ENCODE results near the gene PHLPP1. TPM values are rescaled to one million over a fixed set of nuclear protein-coding genes. Genes with fewer than 3 reads are reported as not detected.

PHLPP1 gene
- total and polyA plus RNA-seq, 9 of the 15 experiments (the other 6 are each of a cell fraction or from before 2014, with no cell fraction given): 0.56 to 9.0 (median 4.5) TPM

- Histone ChIP-seq H3K36me3 (ENCODE audit: control insufficient read depth, insufficient read depth, low read length) (no peaks in the 10 kb centered on the region), H4K20me1 (replicated peaks; ENCODE audit: control insufficient read depth, insufficient read depth, low read length) (no peaks in the 10 kb centered on the region), H2AFZ (ENCODE audit: low read depth, low read length) (no peak overlapping the region), H3K4me2 (ENCODE audit: insufficient read depth, low read length) (no peak overlapping the region), H3K4me1 (replicated peaks in 1 of 2; ENCODE audit: control insufficient read depth in 2 of 2, insufficient read depth in 2 of 2, low read length in 2 of 2) (no peaks in the 10 kb centered on the region), H3K27me3 (ENCODE audit: control insufficient read depth in 2 of 2, insufficient read depth in 2 of 2, low read length in 2 of 2) (no peaks in the 10 kb centered on the region), H3K9me1 (ENCODE audit: control insufficient read depth, insufficient read depth, low read length) (no peaks in the 10 kb centered on the region), H3K9me3 (replicated peaks; ENCODE audit: control insufficient read depth, insufficient read depth, low read depth, low read length) (no peaks in the 10 kb centered on the region), H3K27ac (ENCODE audit: extremely low read depth, low read depth, low read length) (no peak overlapping the region), H3K4me3 (no peak overlapping the region), H3K9ac (ENCODE audit: insufficient read depth in 1 of 2, low read depth in 2 of 2, low read length in 2 of 2) (no peak overlapping the region), H3K79me2 (ENCODE audit: control insufficient read depth, insufficient read depth, low read length) (peaks cover 13% of the 10 kb centered on the region; the same call in 2 of the 3 replicates)
- FAIRE-seq: no peak
- DNase-seq (ENCODE audit: extremely low read depth in 1 of 4, low spot score in 3 of 4): no peak
- no TSS peak for BruUV-seq (replicated peaks)
- intact Hi-C loops (cut with micrococcal nuclease): no loop called here
- no peak for TF ChIP-seq ZNF165 (CRISPR knock-in tag; IDR thresholded peaks at IDR 0.05; ENCODE audit: borderline replicate concordance)
- no peak for TF ChIP-seq ZFX (CRISPR knock-in tag; IDR thresholded peaks at IDR 0.05)
- no peak for TF ChIP-seq THRAP3 (IDR thresholded peaks at IDR 0.05; ENCODE audit: borderline replicate concordance)
- no peak for TF ChIP-seq ZBTB17 (CRISPR knock-in tag; IDR thresholded peaks at IDR 0.05)
- no peak for TF ChIP-seq TARDBP (IDR thresholded peaks at IDR 0.05)
- no peak for TF ChIP-seq HSF4 (CRISPR knock-in tag; IDR thresholded peaks at IDR 0.05; ENCODE audit: borderline replicate concordance)
- TF ChIP-seq CTBP1 (IDR thresholded peaks at IDR 0.05; ENCODE audit: borderline replicate concordance): no peak
- no peak for ATAC-seq
- in situ Hi-C loops (cut with MboI): no loop called here
- 76% methylated on average over 2 of the region's 2 CpGs for WGBS (ENCODE audit: insufficient coverage, low coverage, missing lambda C conversion rate)
- ChIA-PET POLR2A (no interaction called here), CTCF (ENCODE audit: low intra/inter-chr PET ratio) (no interaction called here)
Observed at GRCh38 chr18:62768558-62768943, 53.2 kb downstream of the PHLPP1 start.

- H2AFZ ChIP-seq (ENCODE audit: low read depth, low read length): no peak overlapping the region
- no peaks in the 10 kb centered on the region for H3K36me3 ChIP-seq (ENCODE audit: control insufficient read depth, insufficient read depth, low read length)
- H3K4me3 ChIP-seq: no peak overlapping the region
- no TSS peak for BruUV-seq (replicated peaks)
- no peak overlapping the region for H3K4me2 ChIP-seq (ENCODE audit: insufficient read depth, low read length)
- DNase-seq (ENCODE audit: extremely low read depth in 1 of 4, low spot score in 3 of 4) (no peak), ATAC-seq (no peak), FAIRE-seq (no peak)
- CTCF ChIA-PET (ENCODE audit: low intra/inter-chr PET ratio): no interaction called here
- intact Hi-C loops (cut with micrococcal nuclease) (no loop called here), in situ Hi-C loops (cut with MboI) (no loop called here)
- no peaks in the 10 kb centered on the region for H3K9me1 ChIP-seq (ENCODE audit: control insufficient read depth, insufficient read depth, low read length)
- peaks cover 15% of the 10 kb centered on the region; the same call in 2 of the 3 replicates for H3K79me2 ChIP-seq (ENCODE audit: control insufficient read depth, insufficient read depth, low read length)
- TF ChIP-seq EZH2 (IDR thresholded peaks at IDR 0.05; ENCODE audit: borderline replicate concordance, low read depth, low read length): no peak
- TF ChIP-seq SUPT5H (IDR thresholded peaks at IDR 0.05): no peak
- no peak for TF ChIP-seq NEUROD1 (IDR thresholded peaks at IDR 0.05; ENCODE audit: borderline replicate concordance, low read depth, low read length, partially characterized antibody)
- H3K27ac ChIP-seq (ENCODE audit: extremely low read depth, low read depth, low read length): no peak overlapping the region
- H3K9ac ChIP-seq (ENCODE audit: insufficient read depth in 1 of 2, low read depth in 2 of 2, low read length in 2 of 2): no peak overlapping the region
- POLR2A ChIA-PET: no interaction called here
- H4K20me1 ChIP-seq (replicated peaks; ENCODE audit: control insufficient read depth, insufficient read depth, low read length): 0 out of 2 replicates have a peak, but pooled peaks cover 3% of the 10 kb centered on the region
- no peaks in the 10 kb centered on the region for H3K9me3 ChIP-seq (replicated peaks; ENCODE audit: control insufficient read depth, insufficient read depth, low read depth, low read length)
- 55% methylated on average over 2 of the region's 2 CpGs for WGBS (ENCODE audit: insufficient coverage, low coverage, missing lambda C conversion rate)
- no peaks in the 10 kb centered on the region for H3K27me3 ChIP-seq (ENCODE audit: control insufficient read depth in 2 of 2, insufficient read depth in 2 of 2, low read length in 2 of 2)
- H3K4me1 ChIP-seq (replicated peaks in 1 of 2; ENCODE audit: control insufficient read depth in 2 of 2, insufficient read depth in 2 of 2, low read length in 2 of 2): no peaks in the 10 kb centered on the region
Observed at GRCh38 chr18:62769216-62769615, 53.9 kb downstream of the PHLPP1 start.
